GM21528 (cell line): ENCODE data around the gene C4orf50.

Source experiments
- ATAC-seq: cut with Tn5 transposase; IDR thresholded peaks from one replicate; pipeline ENCODE4 v1.9.1; 2021; ENCODE audit warnings: mild to moderate bottlenecking, moderate library complexity; ENCODE audit not compliant: unreplicated experiment, low FRiP score

C4orf50 gene

GRCh38 chr4:5973486-5974220 is 44.6 kb downstream of the C4orf50 start:
- no peak for ATAC-seq

DNA sequence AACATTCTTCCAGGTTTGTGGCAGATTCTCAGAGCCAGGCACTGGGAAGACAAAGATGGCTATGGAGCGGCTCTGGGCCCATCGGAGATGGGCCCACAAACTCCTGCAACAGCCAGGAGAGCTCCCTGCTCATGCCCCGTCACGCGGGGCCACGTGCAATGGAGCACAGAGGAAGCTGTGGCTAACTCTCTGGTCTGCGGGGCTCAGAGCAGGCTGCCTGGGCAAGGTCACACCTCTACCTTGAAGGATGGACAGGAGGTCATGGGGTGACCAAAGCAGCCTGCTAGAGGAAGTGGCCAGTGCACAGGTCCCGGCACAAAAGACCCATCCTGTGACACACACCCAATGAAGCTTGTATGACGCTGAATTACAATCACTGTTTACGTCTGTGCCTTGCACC is 45.2 kb downstream of the C4orf50 start:
- ATAC-seq, result no peak

- ATAC-seq, result no peak
These were observed 45.7 kb downstream of the C4orf50 start for GRCh38 chr4:5972571-5972970.

GRCh38 chr4:5971078-5971450 is 47.2 kb downstream of the C4orf50 start:
- ATAC-seq, result no peak

GRCh38 chr4:5970381-5971077 is 47.7 kb downstream of the C4orf50 start:
- ATAC-seq, result no peak

DNA sequence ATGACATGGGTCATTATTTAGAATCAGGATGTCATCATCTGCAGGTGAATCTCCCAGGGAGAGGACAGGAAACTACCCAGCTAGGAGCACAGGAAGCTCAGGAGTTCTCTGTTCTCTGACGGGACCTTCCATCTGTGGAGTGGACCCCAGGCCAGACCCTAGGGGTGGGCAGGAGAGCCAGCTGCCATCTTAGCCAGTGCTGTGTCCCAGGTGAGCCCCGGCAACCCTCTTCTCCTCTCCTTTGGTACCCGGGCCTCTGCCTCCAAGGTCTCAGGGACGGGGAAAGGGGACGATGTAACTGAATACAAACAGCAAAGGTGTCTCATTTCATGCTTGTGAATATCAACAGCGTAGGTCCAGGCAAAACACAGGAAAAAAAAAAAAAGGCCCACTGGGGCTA is 48.5 kb downstream of the C4orf50 start:
- ATAC-seq, result no peak

- no peak for ATAC-seq
These were observed 48.9 kb downstream of the C4orf50 start for GRCh38 chr4:5969336-5969735.

GRCh38 chr4:5968246-5968645 is 50.0 kb downstream of the C4orf50 start:
- ATAC-seq, result no peak

DNA sequence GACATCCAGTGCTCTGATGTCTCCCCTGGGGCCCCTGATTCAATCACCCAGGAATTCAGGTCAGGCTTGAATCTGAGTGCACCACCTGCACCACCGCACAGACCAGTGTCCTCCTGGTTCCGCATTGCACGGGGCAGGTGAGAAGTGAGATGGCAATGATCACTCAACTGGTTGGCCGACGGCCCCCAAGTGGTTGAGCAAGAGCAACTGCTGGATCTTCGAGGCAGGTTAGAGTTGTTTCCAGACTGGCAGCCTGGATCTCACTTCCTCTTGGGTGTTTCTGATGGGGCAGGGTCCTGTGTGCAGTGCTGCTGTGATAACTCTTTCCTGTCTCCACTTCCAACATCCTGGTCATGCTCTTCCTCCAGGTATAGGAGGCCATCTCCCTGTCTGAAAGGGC is 50.4 kb downstream of the C4orf50 start:
- no peak for ATAC-seq

DNA sequence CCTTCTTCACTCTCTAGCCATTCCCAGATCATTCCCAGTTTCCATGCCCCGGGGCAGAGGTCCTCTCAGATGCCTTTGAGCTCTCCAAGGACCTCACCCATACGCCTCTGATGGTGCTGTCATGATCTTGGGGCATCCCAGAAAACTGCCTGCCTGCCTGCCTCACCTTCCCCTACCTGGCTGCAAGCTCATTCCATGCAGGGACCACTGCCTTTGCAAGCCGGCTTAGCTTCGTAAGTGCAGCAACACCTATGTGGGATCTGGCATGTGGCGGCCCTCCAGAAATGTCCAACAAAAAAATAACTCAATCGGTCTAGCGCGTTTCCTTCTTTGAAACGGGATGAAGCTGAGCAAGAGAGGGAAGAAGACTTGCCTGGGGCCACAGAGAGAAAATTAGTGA is 53.0 kb downstream of the C4orf50 start:
- no peak for ATAC-seq

GRCh38 chr4:5964030-5964429 is 54.2 kb downstream of the C4orf50 start:
- no peak for ATAC-seq

- no peak for ATAC-seq
These were observed 54.6 kb downstream of the C4orf50 start for GRCh38 chr4:5963611-5964010.

DNA sequence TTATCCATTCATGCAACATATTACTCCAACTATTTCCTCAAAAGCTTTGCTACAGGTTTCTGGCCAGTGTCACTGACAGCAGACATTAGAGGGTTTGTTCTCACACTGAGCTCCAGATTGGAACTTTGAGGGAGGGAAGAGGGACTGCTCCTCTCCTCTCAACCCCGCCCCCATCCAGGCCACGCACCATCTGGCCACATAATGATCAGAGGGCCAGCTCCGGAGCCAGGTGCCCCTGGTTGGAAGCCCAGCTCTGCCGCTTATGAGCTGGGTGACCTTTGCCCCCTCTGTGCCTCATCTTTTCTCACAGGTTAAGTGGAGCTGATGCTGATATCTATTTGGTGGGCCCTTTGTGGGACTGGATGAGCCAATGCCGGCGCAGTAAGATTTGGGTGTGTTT is 55.8 kb downstream of the C4orf50 start:
- no peak for ATAC-seq

DNA sequence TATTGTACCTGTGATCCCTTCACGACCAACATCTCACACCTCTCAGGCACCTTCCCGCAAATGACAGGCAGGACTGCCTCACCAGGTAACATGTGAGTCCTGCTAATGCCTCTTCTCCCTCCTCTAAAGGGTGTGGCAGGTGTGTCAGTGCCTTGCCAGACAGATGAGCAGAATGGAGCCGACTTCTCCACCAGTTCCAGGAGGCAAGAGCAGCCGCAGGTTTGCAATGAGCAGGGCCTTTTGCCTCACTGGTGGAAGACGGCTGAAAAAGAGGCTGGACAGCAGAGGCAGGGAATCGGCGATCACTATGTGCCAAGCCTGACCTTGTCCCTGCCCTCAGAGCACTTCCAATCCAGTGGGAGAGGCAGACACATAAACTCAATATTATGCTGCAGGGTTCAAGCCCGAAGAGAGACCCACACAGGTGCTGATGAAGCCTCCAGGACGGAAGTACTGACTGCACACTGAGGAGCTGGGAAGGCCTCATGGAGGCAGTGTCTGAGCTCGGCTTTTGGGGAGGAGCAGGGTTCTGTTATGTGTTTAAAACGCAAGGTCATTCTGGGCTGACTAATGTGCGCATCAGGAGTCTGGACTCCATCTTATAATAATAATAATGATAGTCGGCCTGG is 57.9 kb downstream of the C4orf50 start:
- no peak for ATAC-seq

- ATAC-seq, result no peak
These were observed 58.8 kb downstream of the C4orf50 start for GRCh38 chr4:5959211-5959982.

DNA sequence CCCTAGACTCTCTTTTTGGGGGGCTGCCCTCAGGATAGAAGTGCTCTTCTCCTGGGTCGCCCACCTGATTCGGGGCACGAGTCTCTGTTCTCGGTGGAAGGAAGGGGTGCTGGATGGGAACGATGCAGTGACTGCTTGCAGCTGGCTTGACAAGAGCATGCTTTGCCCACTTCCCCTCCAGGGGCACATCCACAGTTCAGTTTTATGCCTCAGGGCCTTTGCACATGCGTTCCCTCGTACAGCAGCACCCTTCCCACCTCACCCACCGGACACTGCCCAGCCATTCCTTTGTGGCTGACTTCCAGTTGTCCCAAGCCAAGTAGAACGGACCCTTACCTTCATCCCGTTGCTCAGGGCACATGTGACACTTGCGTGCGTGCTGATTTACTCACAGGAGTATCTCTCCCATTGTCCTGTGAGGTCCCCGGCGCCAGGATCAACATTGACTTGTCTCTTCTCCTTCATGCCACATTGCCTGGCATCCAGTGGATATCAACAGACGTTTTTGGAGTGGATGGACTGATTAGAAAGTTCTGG is 60.0 kb downstream of the C4orf50 start:
- no peak for ATAC-seq

DNA sequence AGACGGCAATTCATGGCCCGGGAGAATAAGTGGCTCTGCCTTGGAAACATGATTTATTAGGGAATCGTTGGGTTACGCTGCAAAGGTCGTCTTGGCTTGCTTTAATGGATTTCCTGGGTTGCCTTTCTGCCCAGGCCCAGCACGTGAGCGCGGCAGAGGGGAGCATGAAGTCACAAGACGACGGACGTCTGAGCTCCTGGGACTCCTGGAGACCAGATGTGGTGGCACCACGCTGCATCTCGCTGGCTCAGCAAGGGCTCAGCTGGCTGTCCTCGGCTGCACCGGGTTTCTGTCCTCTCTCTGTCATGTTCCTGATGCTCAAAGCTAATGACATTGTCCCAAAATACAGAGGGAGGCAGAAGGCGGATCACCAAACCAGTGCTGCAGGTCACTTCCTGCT is 61.2 kb downstream of the C4orf50 start:
- no peak for ATAC-seq

GRCh38 chr4:5956285-5957021 is 61.8 kb downstream of the C4orf50 start:
- no peak for ATAC-seq

- ATAC-seq, result no peak
These were observed 62.4 kb downstream of the C4orf50 start for GRCh38 chr4:5955856-5956255.

DNA sequence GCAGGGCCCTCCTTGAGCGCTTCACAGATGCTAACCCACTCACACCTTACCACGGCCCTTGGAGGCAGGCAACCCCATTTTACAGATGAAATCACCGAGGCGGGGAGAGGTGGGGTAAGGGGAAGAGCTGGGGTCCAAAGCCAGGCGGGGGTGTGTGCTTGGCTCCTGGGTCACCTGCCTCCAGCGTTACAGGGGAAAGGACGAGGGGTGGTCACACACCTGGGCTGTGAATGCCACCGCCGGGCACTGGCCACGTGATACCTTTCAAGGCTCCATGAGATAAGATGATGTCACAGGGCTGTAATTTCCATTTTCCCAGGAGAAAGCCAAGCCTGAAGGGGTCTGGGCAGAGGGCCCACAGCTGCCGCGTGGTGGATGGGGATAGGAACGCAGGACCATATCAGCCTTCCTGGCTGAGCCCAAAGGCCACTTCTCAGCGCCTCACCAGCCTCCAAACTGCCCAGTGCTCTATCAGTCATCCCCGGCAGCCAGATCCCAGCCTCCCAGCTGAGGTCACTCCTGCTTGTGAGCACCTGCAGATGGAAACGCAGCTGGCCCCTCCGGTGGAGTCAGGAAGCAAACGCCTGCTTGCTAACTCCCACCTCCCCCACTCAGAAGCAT is 62.9 kb downstream of the C4orf50 start:
- no peak for ATAC-seq
